Naive B cell (primary cell): ENCODE results near the gene CCDC82. TPM values are rescaled to one million over a fixed set of nuclear protein-coding genes. Genes with fewer than 3 reads are reported as not detected.

Experiments used
- ATAC-seq, 2 donors: fragments of 150-1000 bp; cut with Tn5 transposase; 2 replicates each; pipeline ENCODE4 v1.10.0; 2021; ENCODE audit warnings: low read depth in 2 of 2, mild to moderate bottlenecking in 2 of 2, moderate library complexity in 2 of 2
- DNase-seq: peaks from one replicate; pipeline ENCODE4 v3.0.0; 2022
- H3K27ac Mint-ChIP-seq, 6 donors: one replicate each; pipeline ENCODE4 v1.8.0; 2020 to 2022; ENCODE audit warnings: mild to moderate bottlenecking in 6 of 6, mixed read lengths in 6 of 6, moderate library complexity in 5 of 6, inconsistent platforms in 2 of 6
- H3K27me3 Mint-ChIP-seq, 3 donors: one replicate each; pipeline ENCODE4 v1.8.0; 2021 to 2022; ENCODE audit warnings: mixed read lengths in 3 of 3, mild to moderate bottlenecking in 1 of 3
- H3K36me3 Mint-ChIP-seq, 2 donors: one replicate each; pipeline ENCODE4 v1.8.0; 2020 to 2022; ENCODE audit warnings: mixed read lengths in 2 of 2, inconsistent platforms in 1 of 2, mild to moderate bottlenecking in 1 of 2
- H3K4me1 Mint-ChIP-seq, 3 donors: one replicate each; pipeline ENCODE4 v1.8.0; 2020 to 2022; ENCODE audit warnings: mixed read lengths in 3 of 3, inconsistent platforms in 1 of 3, mild to moderate bottlenecking in 1 of 3, moderate library complexity in 1 of 3
- H3K4me3 Mint-ChIP-seq, 8 donors: one replicate each; pipeline ENCODE4 v1.8.0; 2020 to 2022; ENCODE audit warnings: mild to moderate bottlenecking in 8 of 8, mixed read lengths in 8 of 8, moderate library complexity in 8 of 8, inconsistent platforms in 2 of 8
- H3K9me3 Mint-ChIP-seq, 7 donors: one replicate each; pipeline ENCODE4 v1.8.0; 2020 to 2022; ENCODE audit warnings: mixed read lengths in 7 of 7, mild to moderate bottlenecking in 5 of 7, inconsistent platforms in 2 of 7, moderate library complexity in 1 of 7
- polyA plus RNA-seq, 6 donors: library from polyadenylated mRNA; unstranded; fragments of 300-500 nt; fragmentation: Illumina TruSeq; gene quantifications; one replicate each; pipeline ENCODE4 v1.2.3, GENCODE V29; 2021; ENCODE audit warnings: low read depth in 6 of 6

CCDC82 gene
- polyA plus RNA-seq, 6 donors from 2014 or later = 17.0 to 35.1 (median 25.9) TPM

- no peak for DNase-seq
- Mint-ChIP-seq H3K4me1 (peaks cover 29 to 42% (median 40%) of the 10 kb centered on the region in 3 donors), H3K27ac (peak overlapping the region in 5 of 6 donors; percentile 2 to 65 (median 27))
Measured at GRCh38 chr11:96306933-96307775, 82.6 kb downstream of the CCDC82 start.

GRCh38 chr11:96306600-96306932 lies 83.1 kb downstream of the CCDC82 start:
- Mint-ChIP-seq H3K27ac (no peak overlapping the region), H3K9me3 (no peaks in the 10 kb centered on the region), H3K4me3 (peak overlapping the region in 2 of 8 donors; percentile 20 to 48), H3K27me3 (no peaks in the 10 kb centered on the region), H3K36me3 (peaks cover 0 to 7% of the 10 kb centered on the region in 2 donors), H3K4me1 (peaks cover 29 to 41% (median 41%) of the 10 kb centered on the region in 3 donors)
- ATAC-seq (no peak), DNase-seq (no peak)

More at GRCh38 chr11:96306933-96307775, 82.6 kb downstream of the CCDC82 start:
- no peaks in the 10 kb centered on the region for H3K9me3 Mint-ChIP-seq
- ATAC-seq = no peak
- no peaks in the 10 kb centered on the region for H3K27me3 Mint-ChIP-seq
- peaks cover 0 to 7% of the 10 kb centered on the region in 2 donors for H3K36me3 Mint-ChIP-seq
- peak overlapping the region in 5 of 8 donors; percentile 4 to 51 (median 26) for H3K4me3 Mint-ChIP-seq

GRCh38 chr11:96306071-96306470 lies 83.6 kb downstream of the CCDC82 start:
- Mint-ChIP-seq H3K27ac (no peak overlapping the region), H3K36me3 (peaks cover 0 to 5% of the 10 kb centered on the region in 2 donors), H3K4me3 (no peak overlapping the region), H3K4me1 (peaks cover 33 to 46% (median 41%) of the 10 kb centered on the region in 3 donors), H3K9me3 (no peaks in the 10 kb centered on the region), H3K27me3 (no peaks in the 10 kb centered on the region)
- ATAC-seq (no peak), DNase-seq (no peak)

GRCh38 chr11:96303980-96304379 lies 85.7 kb downstream of the CCDC82 start:
- Mint-ChIP-seq H3K36me3 (no peaks in the 10 kb centered on the region), H3K9me3 (no peaks in the 10 kb centered on the region), H3K27me3 (no peaks in the 10 kb centered on the region), H3K27ac (peak overlapping the region in 4 of 6 donors; percentile 21 to 93 (median 52)), H3K4me3 (no peak overlapping the region), H3K4me1 (peaks cover 46 to 54% (median 53%) of the 10 kb centered on the region in 3 donors)
- ATAC-seq = no peak
- DNase-seq = no peak

- H3K4me3 Mint-ChIP-seq = no peak overlapping the region
- H3K9me3 Mint-ChIP-seq = no peaks in the 10 kb centered on the region
- no peaks in the 10 kb centered on the region for H3K27me3 Mint-ChIP-seq
- H3K27ac Mint-ChIP-seq = no peak overlapping the region
- ATAC-seq (no peak), DNase-seq (no peak)
- H3K36me3 Mint-ChIP-seq = no peaks in the 10 kb centered on the region
- peaks cover 48 to 53% (median 50%) of the 10 kb centered on the region in 3 donors for H3K4me1 Mint-ChIP-seq
Measured at GRCh38 chr11:96303064-96303463, 86.6 kb downstream of the CCDC82 start.

Other genes with a start within 250 kb of the CCDC82 start
- 1 to 10 TPM in 5 of 6 donors, under 1 TPM in 1; 0.06 to 9.0 (median 3.5) TPM for gene MAML2, start 46.7 kb downstream of the CCDC82 start, polyA plus RNA-seq
- gene JRKL, start 101 bp upstream of the CCDC82 start, polyA plus RNA-seq = 1 to 10 TPM in 5 of 6 donors, not detected in 1; 3.0 to 5.7 (median 4.1) TPM